H9 (cell line): ENCODE results near the gene BRMS1. TPM values are rescaled to one million over a fixed set of nuclear protein-coding genes. Genes with fewer than 3 reads are reported as not detected.

Source experiments
- DNase-seq: peaks from one replicate; pipeline ENCODE4 v3.0.0-alpha.2; 2017
- H2AFZ ChIP-seq: one replicate; pipeline ENCODE4 v1.6.1; 2013; ENCODE audit warnings: mild to moderate bottlenecking, low read length, control low read depth, moderate library complexity
- H2AK5ac ChIP-seq: 2 replicates; pipeline ENCODE4 v1.6.1; 2013; ENCODE audit warnings: low read length, control low read depth, mixed read lengths; ENCODE audit not compliant: insufficient read length
- H2BK120ac ChIP-seq: one replicate; pipeline ENCODE4 v1.6.1; 2013; ENCODE audit warnings: low read depth, mild to moderate bottlenecking, low read length, control low read depth, inconsistent platforms; ENCODE audit not compliant: poor library complexity, severe bottlenecking
- H2BK12ac ChIP-seq: 2 replicates; pipeline ENCODE4 v1.6.1; 2013; ENCODE audit warnings: low read length, control low read depth, mixed read lengths, low read depth; ENCODE audit not compliant: insufficient read length
- H2BK15ac ChIP-seq: 2 replicates; pipeline ENCODE4 v1.6.1; 2013; ENCODE audit warnings: low read depth, low read length, control low read depth
- H2BK20ac ChIP-seq: one replicate; pipeline ENCODE4 v1.6.1; 2013; ENCODE audit warnings: low read depth, mild to moderate bottlenecking, low read length, control low read depth, inconsistent platforms; ENCODE audit not compliant: poor library complexity, severe bottlenecking
- H2BK5ac ChIP-seq: 2 replicates; pipeline ENCODE4 v1.6.1; 2013; ENCODE audit warnings: low read length, control low read depth, mixed read lengths; ENCODE audit not compliant: insufficient read length
- H3K14ac ChIP-seq: 2 replicates; pipeline ENCODE4 v1.6.1; 2013; ENCODE audit warnings: low read length, control low read depth; ENCODE audit not compliant: insufficient read depth
- H3K18ac ChIP-seq: 2 replicates; pipeline ENCODE4 v1.6.1; 2013; ENCODE audit warnings: low read depth, mild to moderate bottlenecking, mixed read lengths, low read length, control low read depth; ENCODE audit not compliant: insufficient read length
- H3K23ac ChIP-seq: 2 replicates; pipeline ENCODE4 v1.6.1; 2013; ENCODE audit warnings: low read length, control low read depth, mixed read lengths, low read depth; ENCODE audit not compliant: insufficient read length
- H3K23me2 ChIP-seq: 2 replicates; pipeline ENCODE4 v1.6.1; 2013; ENCODE audit warnings: low read depth, mild to moderate bottlenecking, mixed read lengths, low read length, control low read depth; ENCODE audit not compliant: insufficient read length, poor library complexity, severe bottlenecking
- H3K27ac ChIP-seq: 2 replicates; pipeline ENCODE4 v1.5.1; 2013; ENCODE audit warnings: low read length, control low read depth, mixed read lengths, low read depth; ENCODE audit not compliant: insufficient read length
- H3K27me3 ChIP-seq: 2 replicates; pipeline ENCODE4 v1.6.1; 2013; ENCODE audit warnings: low read length, control low read depth, inconsistent platforms; ENCODE audit not compliant: insufficient read depth
- H3K4ac ChIP-seq: 2 replicates; pipeline ENCODE4 v1.6.1; 2013; ENCODE audit warnings: low read depth, mild to moderate bottlenecking, control low read depth, inconsistent platforms, low read length, moderate library complexity
- H3K4me1 ChIP-seq: 2 replicates; pipeline ENCODE4 v1.6.1; 2013; ENCODE audit warnings: low read length, control low read depth, inconsistent platforms; ENCODE audit not compliant: insufficient read depth
- H3K4me2 ChIP-seq: 2 replicates; pipeline ENCODE4 v1.6.1; 2013; ENCODE audit warnings: low read length, control low read depth, mixed read lengths; ENCODE audit not compliant: insufficient read length, insufficient read depth
- H3K56ac ChIP-seq: 2 replicates; pipeline ENCODE4 v1.6.1; 2013; ENCODE audit warnings: low read depth, mild to moderate bottlenecking, mixed read lengths, low read length, control low read depth; ENCODE audit not compliant: insufficient read length
- H3K79me1 ChIP-seq: 2 replicates; pipeline ENCODE4 v1.6.1; 2013; ENCODE audit warnings: low read depth, mild to moderate bottlenecking, moderate library complexity, low read length, control low read depth, inconsistent platforms; ENCODE audit not compliant: insufficient read depth, poor library complexity, severe bottlenecking
- H3K79me2 ChIP-seq: 2 replicates; pipeline ENCODE4 v1.6.1; 2013; ENCODE audit warnings: low read length, control low read depth, inconsistent platforms; ENCODE audit not compliant: insufficient read depth
- H3K9ac ChIP-seq: 2 replicates; pipeline ENCODE4 v1.6.1; 2013; ENCODE audit warnings: low read length, control low read depth, mixed read lengths; ENCODE audit not compliant: insufficient read length; ENCODE audit errors: extremely low read depth
- H3K9me3 ChIP-seq: one replicate; pipeline ENCODE4 v1.6.1; 2013; ENCODE audit warnings: low read depth, low read length, inconsistent platforms; ENCODE audit not compliant: control insufficient read depth
- H3T11ph ChIP-seq: one replicate; pipeline ENCODE4 v1.6.1; 2013; ENCODE audit warnings: mild to moderate bottlenecking, low read length, control low read depth, inconsistent platforms
- H4K20me1 ChIP-seq: one replicate; pipeline ENCODE4 v1.6.1; 2013; ENCODE audit not compliant: control insufficient read depth, insufficient read length, insufficient read depth
- H4K5ac ChIP-seq: 2 replicates; pipeline ENCODE4 v1.6.1; 2013; ENCODE audit warnings: low read depth, mild to moderate bottlenecking, mixed read lengths, low read length, control low read depth; ENCODE audit not compliant: insufficient read length
- H4K8ac ChIP-seq: replicated peaks from 2 replicates; pipeline ENCODE4 v1.6.1; 2013; ENCODE audit warnings: low read length, control low read depth, mixed read lengths, low read depth; ENCODE audit not compliant: insufficient read length
- H4K91ac ChIP-seq: 2 replicates; pipeline ENCODE4 v1.6.1; 2013; ENCODE audit warnings: low read depth, mild to moderate bottlenecking, moderate library complexity, mixed read lengths, low read length, control low read depth; ENCODE audit not compliant: insufficient read length
- H3K27ac Mint-ChIP-seq, 3 experiments: 2 replicates in 2 of 3; 3 replicates in 1 of 3; pipeline ENCODE4 v1.8.0; 2020 to 2021; ENCODE audit warnings: mixed read lengths in 3 of 3, mild to moderate bottlenecking in 1 of 3, moderate library complexity in 1 of 3
- H3K27me3 Mint-ChIP-seq: 2 replicates; pipeline ENCODE4 v1.8.0; 2021; ENCODE audit warnings: low read depth, mild to moderate bottlenecking, moderate library complexity, mixed read lengths
- H3K36me3 Mint-ChIP-seq, 3 experiments: 2 replicates in 2 of 3; 3 replicates in 1 of 3; pipeline ENCODE4 v1.8.0; 2020 to 2021; ENCODE audit warnings: low read depth in 3 of 3, mixed read lengths in 3 of 3; ENCODE audit not compliant: insufficient read depth in 1 of 3
- H3K4me1 Mint-ChIP-seq, 2 experiments: 2 replicates each; pipeline ENCODE4 v1.8.0; 2020; ENCODE audit warnings: mixed read lengths in 2 of 2
- H3K4me3 Mint-ChIP-seq, 2 experiments: 2 replicates in 1 of 2; 3 replicates in 1 of 2; pipeline ENCODE4 v1.8.0; 2020 to 2021; ENCODE audit warnings: mild to moderate bottlenecking in 2 of 2, mixed read lengths in 2 of 2, moderate library complexity in 1 of 2
- H3K9me3 Mint-ChIP-seq, 2 experiments: 2 replicates in 1 of 2; 3 replicates in 1 of 2; pipeline ENCODE4 v1.8.0; 2020; ENCODE audit warnings: mild to moderate bottlenecking in 2 of 2, mixed read lengths in 2 of 2, moderate library complexity in 1 of 2
- CTCF ChIP-seq: fragments of 200-600 bp; sonication (generic); conservative IDR thresholded peaks from 3 replicates; pipeline ENCODE4 v1.8.0; 2021; ENCODE audit warnings: antibody characterized with exemption, mild to moderate bottlenecking
- WGBS: extraction: QIAGEN DNeasy Blood & Tissue Kit; methylation state at CpG from one replicate; pipeline ENCODE4 v1.1.7; 2013; ENCODE audit warnings: missing lambda C conversion rate, low lambda C conversion rate, mixed read lengths; ENCODE audit not compliant: insufficient read length; ENCODE audit errors: extremely low coverage; 5-methylcytosine and 5-hydroxymethylcytosine counted together
- total RNA-seq: library from RNA; stranded (reverse); gene quantifications from 2 replicates; pipeline ENCODE4 v1.2.1, GENCODE V29; 2021

BRMS1 gene
- total RNA-seq, 1 experiment from 2014 or later, result 50.1 TPM

GRCh38 chr11:66328031-66328301 is 16.9 kb downstream of the BRMS1 start:
- no peak for TF ChIP-seq CTCF

More at GRCh38 chr11:66328031-66328301, 16.9 kb downstream of the BRMS1 start:
- no peak overlapping the region for H2BK15ac ChIP-seq
- H3K27ac ChIP-seq, result no peak overlapping the region
- H3K18ac ChIP-seq, result no peak overlapping the region
- no peaks in the 10 kb centered on the region for H4K20me1 ChIP-seq
- H3T11ph ChIP-seq, result no peak overlapping the region
- Mint-ChIP-seq H3K27ac (no peak overlapping the region), H3K36me3 (peaks cover 0 to 5% (median 0%) of the 10 kb centered on the region in 3 experiments; a peak in 3 of 7 replicates), H3K4me3 (no peak overlapping the region), H3K27me3 (peaks cover 10% of the 10 kb centered on the region), H3K9me3 (no peaks in the 10 kb centered on the region), H3K4me1 (peaks cover 9 to 18% of the 10 kb centered on the region in 2 experiments)
- no peak overlapping the region for H2BK20ac ChIP-seq
- H2BK120ac ChIP-seq, result no peak overlapping the region
- no peak overlapping the region for H4K8ac ChIP-seq
- H3K79me2 ChIP-seq, result no peaks in the 10 kb centered on the region
- H2BK12ac ChIP-seq, result no peak overlapping the region
- no CpG with 5 or more reads among the region's 3 CpGs for WGBS
- H3K4me2 ChIP-seq, result no peak overlapping the region
- H3K9ac ChIP-seq, result no peak overlapping the region
- no peaks in the 10 kb centered on the region for H3K23me2 ChIP-seq
- H4K91ac ChIP-seq, result no peak overlapping the region
- no peak overlapping the region for H2BK5ac ChIP-seq
- H2AFZ ChIP-seq, result no peak overlapping the region
- no peaks in the 10 kb centered on the region for H3K27me3 ChIP-seq
- no peak overlapping the region for H3K4ac ChIP-seq
- H3K23ac ChIP-seq, result no peak overlapping the region
- no peak for DNase-seq
- no peak overlapping the region for H2AK5ac ChIP-seq
- H4K5ac ChIP-seq, result no peak overlapping the region
- no peaks in the 10 kb centered on the region for H3K79me1 ChIP-seq
- H3K4me1 ChIP-seq, result 0 out of 2 replicates have a peak, but pooled peaks cover 3% of the 10 kb centered on the region
- H3K9me3 ChIP-seq, result no peaks in the 10 kb centered on the region
- H3K56ac ChIP-seq, result no peak overlapping the region
- no peak overlapping the region for H3K14ac ChIP-seq
